IMR-90 (cell line): ENCODE measurements around the gene CXCR6. TPM values are rescaled to one million over a fixed set of nuclear protein-coding genes. Genes with fewer than 3 reads are reported as not detected.

Source experiments
- ATAC-seq: fragments of 200-7000 bp; cut with Tn5 transposase; 2 replicates; pipeline ENCODE4 v1.9.1; 2020; ENCODE audit warnings: low read depth, mild to moderate bottlenecking, moderate library complexity
- BruUV-seq: library from RNA; stranded (reverse); fragments of 400-500 nt; replicated peaks from 2 replicates; lab custom pipeline; 2021; lab: Mats Ljungman, UMichigan
- CTCF ChIA-PET: fragments of 300-600 bp; formaldehyde crosslinking; extraction: SDS; loops from one replicate; lab custom pipeline; 2021; ENCODE audit warnings: antibody characterized with exemption; lab: Yijun Ruan, JAX
- POLR2A ChIA-PET: fragments of 300-600 bp; sonication (Branson Sonifier 250); formaldehyde crosslinking; loops from one replicate; lab custom pipeline; 2022; ENCODE audit warnings: antibody characterized with exemption; ENCODE audit not compliant: unreplicated experiment; lab: Charles Lee
- DNase-seq: peaks from one replicate; pipeline ENCODE4 v3.0.0; 2013
- H2AFZ ChIP-seq: replicated peaks from 2 replicates; pipeline ENCODE3; 2013; ENCODE audit warnings: low read length, mild to moderate bottlenecking; ENCODE audit not compliant: poor library complexity
- H2AK5ac ChIP-seq: 2 replicates; pipeline ENCODE4 v1.6.1; 2013; ENCODE audit warnings: low read depth, low read length, inconsistent platforms
- H2AK9ac ChIP-seq: replicated peaks from 2 replicates; pipeline ENCODE3; 2013; ENCODE audit warnings: mild to moderate bottlenecking, low read depth, low read length, moderate library complexity; ENCODE audit not compliant: poor library complexity
- H2BK120ac ChIP-seq: 2 replicates; pipeline ENCODE4 v1.6.1; 2013; ENCODE audit warnings: low read depth, low read length, inconsistent platforms
- H2BK15ac ChIP-seq: 3 replicates; pipeline ENCODE4 v1.6.1; 2013; ENCODE audit warnings: low read depth, low read length, inconsistent platforms
- H2BK20ac ChIP-seq: 2 replicates; pipeline ENCODE4 v1.6.1; 2013; ENCODE audit warnings: low read depth, mild to moderate bottlenecking, inconsistent platforms, low read length, moderate library complexity
- H2BK5ac ChIP-seq: 2 replicates; pipeline ENCODE4 v1.6.1; 2013; ENCODE audit warnings: mild to moderate bottlenecking, low read depth, low read length, inconsistent platforms; ENCODE audit not compliant: poor library complexity, severe bottlenecking
- H3K14ac ChIP-seq: replicated peaks from 2 replicates; pipeline ENCODE4 v1.6.1; 2013; ENCODE audit warnings: low read depth, low read length, inconsistent platforms
- H3K18ac ChIP-seq: 2 replicates; pipeline ENCODE4 v1.6.1; 2013; ENCODE audit warnings: low read depth, low read length, control low read depth
- H3K23ac ChIP-seq: 2 replicates; pipeline ENCODE4 v1.6.1; 2013; ENCODE audit warnings: low read depth, low read length, inconsistent platforms
- H3K27ac ChIP-seq: 2 replicates; pipeline ENCODE4 v1.5.1; 2013; ENCODE audit warnings: mild to moderate bottlenecking, control low read depth, low read length; ENCODE audit not compliant: insufficient read depth
- H3K27me3 ChIP-seq: 2 replicates; pipeline ENCODE4 v1.6.1; 2013; ENCODE audit warnings: low read length; ENCODE audit not compliant: control insufficient read depth, insufficient read depth
- H3K36me3 ChIP-seq: 2 replicates; pipeline ENCODE4 v1.6.1; 2013; ENCODE audit warnings: low read length, mixed read lengths; ENCODE audit not compliant: control insufficient read depth, insufficient read depth
- H3K4ac ChIP-seq: 2 replicates; pipeline ENCODE4 v1.6.1; 2013; ENCODE audit warnings: low read depth, low read length, inconsistent platforms
- H3K4me1 ChIP-seq: 2 replicates; pipeline ENCODE4 v1.6.1; 2013; ENCODE audit warnings: low read length, mixed read lengths; ENCODE audit not compliant: control insufficient read depth, insufficient read depth
- H3K4me2 ChIP-seq: 2 replicates; pipeline ENCODE4 v1.6.1; 2013; ENCODE audit warnings: low read depth, mild to moderate bottlenecking, control low read depth, low read length, moderate library complexity
- H3K4me3 ChIP-seq: 2 replicates; pipeline ENCODE4 v1.5.1; 2013; ENCODE audit warnings: low read depth, mild to moderate bottlenecking, control low read depth, low read length, moderate library complexity; ENCODE audit not compliant: insufficient read depth
- H3K56ac ChIP-seq: 2 replicates; pipeline ENCODE4 v1.6.1; 2013; ENCODE audit warnings: low read length, inconsistent platforms; ENCODE audit not compliant: insufficient read depth; ENCODE audit errors: extremely low read depth
- H3K79me1 ChIP-seq, 2 experiments: 2 replicates each; pipeline ENCODE4 v1.6.1; 2013; ENCODE audit warnings: low read length in 2 of 2, inconsistent platforms in 1 of 2, low read depth in 1 of 2
- H3K9ac ChIP-seq: 2 replicates; pipeline ENCODE4 v1.6.1; 2013; ENCODE audit warnings: low read depth, low read length, control low read depth
- H3K9me1 ChIP-seq: 2 replicates; pipeline ENCODE4 v1.6.1; 2013; ENCODE audit warnings: low read length, inconsistent platforms; ENCODE audit not compliant: insufficient read depth
- H3K9me3 ChIP-seq: 2 replicates; pipeline ENCODE4 v1.6.1; 2013; ENCODE audit warnings: low read length; ENCODE audit not compliant: control insufficient read depth, insufficient read depth
- H4K20me1 ChIP-seq: 2 replicates; pipeline ENCODE4 v1.6.1; 2013; ENCODE audit warnings: low read length, inconsistent platforms; ENCODE audit not compliant: insufficient read depth
- H4K5ac ChIP-seq: 2 replicates; pipeline ENCODE4 v1.6.1; 2013; ENCODE audit warnings: mild to moderate bottlenecking, low read depth, low read length, control low read depth
- H4K8ac ChIP-seq, 2 experiments: 2 replicates each; pipeline ENCODE4 v1.6.1; 2013; ENCODE audit warnings: low read depth in 2 of 2, low read length in 2 of 2, control low read depth in 1 of 2, inconsistent platforms in 1 of 2
- H4K91ac ChIP-seq: 2 replicates; pipeline ENCODE4 v1.6.1; 2013; ENCODE audit warnings: low read depth, low read length, inconsistent platforms; ENCODE audit not compliant: insufficient read depth
- CEBPB ChIP-seq: IDR thresholded peaks from 2 replicates; pipeline ENCODE4 v1.6.1; 2012; ENCODE audit warnings: low read depth, low read length, improper control_type of control experiment
- CHD1 ChIP-seq: IDR thresholded peaks from 2 replicates; pipeline ENCODE4 v1.6.1; 2012; ENCODE audit warnings: low read depth, low read length, improper control_type of control experiment
- MAFK ChIP-seq: IDR thresholded peaks from 2 replicates; pipeline ENCODE4 v1.6.1; 2012; ENCODE audit warnings: low read depth, low read length, improper control_type of control experiment
- WGBS, 2 experiments: methylation state at CpG; one replicate each; pipeline versions ENCODE4 v1.1.5 to v1.1.7; 2013; ENCODE audit warnings: missing lambda C conversion rate in 2 of 2; ENCODE audit not compliant: insufficient read length in 1 of 2; ENCODE audit errors: extremely low coverage in 2 of 2; 5-methylcytosine and 5-hydroxymethylcytosine counted together
- dilution Hi-C: fragments of 300-500 bp; cut with HindIII; formaldehyde crosslinking; loops from one replicate; pipeline ENCODE4 v1.14.3; 2018; ENCODE audit warnings: low sequenced_read_pairs; ENCODE audit not compliant: unreplicated experiment
- in situ Hi-C: fragments of 300-500 bp; cut with MboI; formaldehyde crosslinking; loops from 3 replicates; pipeline ENCODE4 v1.14.3; 2019; ENCODE audit warnings: low sequenced_read_pairs, inconsistent platforms, mixed read lengths
- intact Hi-C: fragments of 100-400 bp; cut with micrococcal nuclease; formaldehyde crosslinking; loops from 2 replicates; pipeline ENCODE4 v1.10.0; 2022
- polyA plus RNA-seq, 3 experiments: library from polyadenylated mRNA; depleted of rRNA; stranded (reverse); fragments of >200 nt; gene quantifications; 2 replicates each; pipeline ENCODE4 v1.2.3, GENCODE V29; 2012; ENCODE audit warnings: low replicate concordance in 1 of 3
- total RNA-seq: library from RNA; depleted of rRNA; stranded (reverse); fragments of >200 nt; gene quantifications from 2 replicates; pipeline ENCODE4 v1.2.3, GENCODE V29; 2012

Gene CXCR6
- total and polyA plus RNA-seq, 2 of the 4 experiments (the other 2 are of a cell fraction), result not detected

DNA sequence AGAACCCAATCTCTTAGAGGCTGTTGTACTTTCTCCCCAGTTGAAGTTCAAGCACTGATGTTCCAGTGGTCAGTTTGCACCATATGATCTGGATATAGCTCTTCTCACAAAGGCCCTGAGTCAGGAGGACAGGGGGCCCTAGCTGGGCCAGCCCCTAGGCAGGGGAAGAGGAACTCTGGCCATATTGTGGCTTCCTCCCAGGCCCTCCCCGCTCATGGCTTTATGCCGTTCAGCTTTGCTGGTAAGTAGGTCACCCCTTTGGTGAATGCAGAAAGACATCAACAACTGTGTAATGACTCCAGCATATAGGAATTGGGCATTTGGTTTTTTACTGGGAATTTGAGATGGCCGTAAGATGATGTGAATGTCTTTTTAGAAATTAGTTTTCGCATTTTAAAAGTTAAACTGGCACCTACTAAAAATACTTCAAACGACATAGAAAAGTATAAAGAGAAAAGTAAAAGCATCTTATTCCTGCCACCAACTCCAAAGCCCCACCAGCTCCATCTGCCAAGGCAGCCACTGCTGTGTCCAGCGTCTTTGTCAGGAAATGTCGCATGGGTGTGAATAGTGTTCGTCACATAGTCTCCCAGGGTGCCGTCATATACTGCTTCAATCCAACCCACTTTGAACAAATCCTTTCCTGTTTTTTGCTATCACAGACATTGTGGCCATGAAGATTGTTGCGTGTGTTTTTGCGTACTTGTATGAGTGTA lies 31.6 kb upstream of the CXCR6 start:
- Histone ChIP-seq H3K36me3 (no peaks in the 10 kb centered on the region), H4K8ac (no peak overlapping the region), H3K4me2 (no peak overlapping the region), H2AK5ac (no peak overlapping the region), H3K4me1 (peaks cover 21% of the 10 kb centered on the region), H2AFZ (no peak overlapping the region), H3K9me3 (no peaks in the 10 kb centered on the region), H2AK9ac (no peak overlapping the region), H3K9me1 (peaks cover 12% of the 10 kb centered on the region; the same call in 1 of the 2 replicates), H3K9ac (no peak overlapping the region), H3K23ac (no peak overlapping the region), H3K18ac (no peak overlapping the region), H3K27ac (no peak overlapping the region), H2BK120ac (no peak overlapping the region), H2BK5ac (no peak overlapping the region), H4K20me1 (no peaks in the 10 kb centered on the region), H3K56ac (no peak overlapping the region), H3K27me3 (no peaks in the 10 kb centered on the region), H3K14ac (no peak overlapping the region), H3K79me1 (no peaks in the 10 kb centered on the region), H4K91ac (no peak overlapping the region), H2BK15ac (no peak overlapping the region), H3K4ac (no peak overlapping the region), H3K4me3 (no peak overlapping the region), H2BK20ac (no peak overlapping the region), H4K5ac (no peak overlapping the region)
- no peak for TF ChIP-seq CHD1
- TF ChIP-seq MAFK, result no peak
- TF ChIP-seq CEBPB, result no peak
- WGBS, 2 experiments, result 80% methylated on average over 1 of the region's 11 CpGs; no CpG with 5 or more reads in 1 of the 2 experiments
- intact Hi-C loops, result no loop called here
- POLR2A ChIA-PET, result no interaction called here
- no TSS peak for BruUV-seq
- no peak for ATAC-seq
- CTCF ChIA-PET, result no interaction called here
- in situ Hi-C loops, result no loop called here
- no peak for DNase-seq
- dilution Hi-C loops, result no loop called here
